ENCODE measurements around the gene PACRGL.

Gene PACRGL

GRCh38 chr4:20752641-20753040 lies 52.4 kb downstream of the PACRGL start:
- H3K4me3 ChIP-seq (ENCODE audit: low read depth, low read length, poor library complexity, severe bottlenecking), result no peak overlapping the region
- H3K36me3 ChIP-seq (ENCODE audit: insufficient read depth, low read length), result no peaks in the 10 kb centered on the region
- H3K79me2 ChIP-seq (ENCODE audit: insufficient read depth, low read length), result no peaks in the 10 kb centered on the region
- no peaks in the 10 kb centered on the region for H3K9me2 ChIP-seq (ENCODE audit: low read depth, low read length)
- no peak overlapping the region for H2AFZ ChIP-seq (ENCODE audit: low read length)
- H3K4me2 ChIP-seq (ENCODE audit: low read length), result no peak overlapping the region
- H3F3A ChIP-seq (ENCODE audit: insufficient read depth, low read length), result no peaks in the 10 kb centered on the region
- no peaks in the 10 kb centered on the region for H3K27me3 ChIP-seq (ENCODE audit: insufficient read depth, low read length)
- H3K4me1 ChIP-seq (ENCODE audit: insufficient read depth, low read length, severe bottlenecking), result no peaks in the 10 kb centered on the region
- H3K9ac ChIP-seq (ENCODE audit: low read length), result no peak overlapping the region
- H3K27ac ChIP-seq (ENCODE audit: low read depth, low read length, poor library complexity, severe bottlenecking), result no peak overlapping the region
- TF ChIP-seq CTCF (IDR thresholded peaks at IDR 0.05; ENCODE audit: low read length), result no peak
- no peak for TF ChIP-seq EZH2 (IDR thresholded peaks at IDR 0.05; ENCODE audit: borderline replicate concordance, low read length)
- no peaks in the 10 kb centered on the region for H3K9me3 ChIP-seq (ENCODE audit: low read length)
- H4K20me1 ChIP-seq (ENCODE audit: insufficient read depth, low read length), result no peaks in the 10 kb centered on the region

- Histone ChIP-seq H3F3A (ENCODE audit: insufficient read depth, low read length) (no peaks in the 10 kb centered on the region), H3K4me1 (ENCODE audit: insufficient read depth, low read length, severe bottlenecking) (no peaks in the 10 kb centered on the region), H3K27ac (ENCODE audit: low read depth, low read length, poor library complexity, severe bottlenecking) (no peak overlapping the region), H4K20me1 (ENCODE audit: insufficient read depth, low read length) (no peaks in the 10 kb centered on the region), H3K4me2 (ENCODE audit: low read length) (no peak overlapping the region), H3K36me3 (ENCODE audit: insufficient read depth, low read length) (no peaks in the 10 kb centered on the region), H3K4me3 (ENCODE audit: low read depth, low read length, poor library complexity, severe bottlenecking) (no peak overlapping the region), H2AFZ (ENCODE audit: low read length) (no peak overlapping the region), H3K9me2 (ENCODE audit: low read depth, low read length) (no peaks in the 10 kb centered on the region), H3K9ac (ENCODE audit: low read length) (no peak overlapping the region), H3K9me3 (ENCODE audit: low read length) (no peaks in the 10 kb centered on the region), H3K79me2 (ENCODE audit: insufficient read depth, low read length) (no peaks in the 10 kb centered on the region), H3K27me3 (ENCODE audit: insufficient read depth, low read length) (no peaks in the 10 kb centered on the region)
- TF ChIP-seq EZH2 (IDR thresholded peaks at IDR 0.05; ENCODE audit: borderline replicate concordance, low read length) (no peak), CTCF (IDR thresholded peaks at IDR 0.05; ENCODE audit: low read length) (no peak)
These were observed 53.8 kb downstream of the PACRGL start for GRCh38 chr4:20754036-20754435.

- Histone ChIP-seq H3K4me2 (ENCODE audit: low read length) (no peak overlapping the region), H3K36me3 (ENCODE audit: insufficient read depth, low read length) (no peaks in the 10 kb centered on the region), H3K9me2 (ENCODE audit: low read depth, low read length) (no peaks in the 10 kb centered on the region), H3F3A (ENCODE audit: insufficient read depth, low read length) (no peaks in the 10 kb centered on the region), H4K20me1 (ENCODE audit: insufficient read depth, low read length) (no peaks in the 10 kb centered on the region), H3K9ac (ENCODE audit: low read length) (no peak overlapping the region), H2AFZ (ENCODE audit: low read length) (no peak overlapping the region), H3K4me3 (ENCODE audit: low read depth, low read length, poor library complexity, severe bottlenecking) (no peak overlapping the region), H3K27me3 (ENCODE audit: insufficient read depth, low read length) (no peaks in the 10 kb centered on the region), H3K27ac (ENCODE audit: low read depth, low read length, poor library complexity, severe bottlenecking) (no peak overlapping the region), H3K79me2 (ENCODE audit: insufficient read depth, low read length) (no peaks in the 10 kb centered on the region), H3K9me3 (ENCODE audit: low read length) (no peaks in the 10 kb centered on the region), H3K4me1 (ENCODE audit: insufficient read depth, low read length, severe bottlenecking) (no peaks in the 10 kb centered on the region)
- peak; percentile 38 for TF ChIP-seq CTCF (IDR thresholded peaks at IDR 0.05; ENCODE audit: low read length)
- TF ChIP-seq EZH2 (IDR thresholded peaks at IDR 0.05; ENCODE audit: borderline replicate concordance, low read length), result no peak
These were observed 59.8 kb downstream of the PACRGL start for GRCh38 chr4:20760053-20760452.

Measured in OCI-LY1 (cell line).